ENCODE measurements around the gene LEMD2.

The LEMD2 gene

GRCh38 chr6:33723371-33724085, 65.4 kb downstream of the LEMD2 start:
- no peak for DNase-seq (ENCODE audit: low spot score)
- TF ChIP-seq, protein P1, sequence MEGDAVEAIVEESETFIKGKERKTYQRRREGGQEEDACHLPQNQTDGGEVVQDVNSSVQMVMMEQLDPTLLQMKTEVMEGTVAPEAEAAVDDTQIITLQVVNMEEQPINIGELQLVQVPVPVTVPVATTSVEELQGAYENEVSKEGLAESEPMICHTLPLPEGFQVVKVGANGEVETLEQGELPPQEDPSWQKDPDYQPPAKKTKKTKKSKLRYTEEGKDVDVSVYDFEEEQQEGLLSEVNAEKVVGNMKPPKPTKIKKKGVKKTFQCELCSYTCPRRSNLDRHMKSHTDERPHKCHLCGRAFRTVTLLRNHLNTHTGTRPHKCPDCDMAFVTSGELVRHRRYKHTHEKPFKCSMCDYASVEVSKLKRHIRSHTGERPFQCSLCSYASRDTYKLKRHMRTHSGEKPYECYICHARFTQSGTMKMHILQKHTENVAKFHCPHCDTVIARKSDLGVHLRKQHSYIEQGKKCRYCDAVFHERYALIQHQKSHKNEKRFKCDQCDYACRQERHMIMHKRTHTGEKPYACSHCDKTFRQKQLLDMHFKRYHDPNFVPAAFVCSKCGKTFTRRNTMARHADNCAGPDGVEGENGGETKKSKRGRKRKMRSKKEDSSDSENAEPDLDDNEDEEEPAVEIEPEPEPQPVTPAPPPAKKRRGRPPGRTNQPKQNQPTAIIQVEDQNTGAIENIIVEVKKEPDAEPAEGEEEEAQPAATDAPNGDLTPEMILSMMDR (IDR thresholded peaks at IDR 0.05; ENCODE audit: extremely low read depth, missing control alignments): no peak

- no peak for DNase-seq (ENCODE audit: low spot score)
- TF ChIP-seq, protein P1 (IDR thresholded peaks at IDR 0.05; ENCODE audit: extremely low read depth, missing control alignments): no peak
Observed at GRCh38 chr6:33722103-33722623, 66.8 kb downstream of the LEMD2 start.

GRCh38 chr6:33721508-33721907, 67.4 kb downstream of the LEMD2 start:
- TF ChIP-seq, protein P1 (IDR thresholded peaks at IDR 0.05; ENCODE audit: extremely low read depth, missing control alignments): no peak
- DNase-seq (ENCODE audit: low spot score): no peak

Measured in GM20000 (cell line).